GM12891 (cell line): ENCODE measurements around the gene IMPA2.
A peak's percentile ranks its signal among the peaks of the same experiment; 100 is the strongest.
"Not testable (repeated sequence)": the region's sequence is repeated elsewhere in the genome, so short reads cannot be mapped to it uniquely, and the experiment has no call there.

Source experiments
- DNase-seq: peaks from one replicate; pipeline ENCODE4 v3.0.0; 2011; ENCODE audit warnings: low spot score; ENCODE audit not compliant: insufficient read length
- FAIRE-seq: peaks from 2 replicates; lab custom pipeline; 2011; peaks lifted over from hg19 to GRCh38; lab: Jason Lieb, UNC
- PAX5 ChIP-seq: IDR thresholded peaks from 2 replicates; pipeline ENCODE4 v1.6.1; 2011; ENCODE audit warnings: low read length, moderate library complexity, mild to moderate bottlenecking; ENCODE audit not compliant: insufficient read depth, severe bottlenecking
- POLR2A ChIP-seq: IDR thresholded peaks from 2 replicates; pipeline ENCODE4 v1.6.1; 2011; ENCODE audit warnings: low read depth, low read length, control low read depth
- POLR2AphosphoS5 ChIP-seq: IDR thresholded peaks from 2 replicates; pipeline ENCODE4 v1.6.1; 2011; ENCODE audit warnings: low read depth, low read length, control low read depth
- POU2F2 ChIP-seq: IDR thresholded peaks from 2 replicates; pipeline ENCODE4 v1.6.1; 2011; ENCODE audit warnings: low read depth, mild to moderate bottlenecking, control low read depth, low read length, moderate library complexity
- SPI1 ChIP-seq: IDR thresholded peaks from 2 replicates; pipeline ENCODE4 v1.6.1; 2011; ENCODE audit warnings: low read depth, low read length, control low read depth
- TAF1 ChIP-seq: IDR thresholded peaks from 2 replicates; pipeline ENCODE4 v1.6.1; 2011; ENCODE audit warnings: low read depth, low read length, control low read depth

The IMPA2 gene

GRCh38 chr18:12032786-12033642 lies 51.7 kb downstream of the IMPA2 start:
- no peak for FAIRE-seq
- TF ChIP-seq PAX5 (no peak), SPI1 (no peak), POLR2AphosphoS5 (no peak), TAF1 (no peak), POLR2A (no peak), POU2F2 (no peak)
- no peak for DNase-seq

- TF ChIP-seq TAF1 (no peak), POU2F2 (no peak), SPI1 (no peak), POLR2A (no peak), POLR2AphosphoS5 (no peak), PAX5 (no peak)
- DNase-seq, result no peak
- FAIRE-seq, result no peak
Measured at GRCh38 chr18:12033643-12034025, 52.3 kb downstream of the IMPA2 start.

- TF ChIP-seq TAF1 (no peak), POU2F2 (no peak), SPI1 (no peak), POLR2AphosphoS5 (no peak), POLR2A (no peak), PAX5 (no peak)
- no peak for FAIRE-seq
- DNase-seq, result no peak
Measured at GRCh38 chr18:12034241-12035100, 53.2 kb downstream of the IMPA2 start.

GRCh38 chr18:12035481-12035880 lies 54.2 kb downstream of the IMPA2 start:
- DNase-seq (no peak), FAIRE-seq (no peak)
- TF ChIP-seq POU2F2, result no peak
- TF ChIP-seq SPI1, result no peak
- no peak for TF ChIP-seq POLR2AphosphoS5
- no peak for TF ChIP-seq PAX5
- TF ChIP-seq POLR2A, result no peak
- TF ChIP-seq TAF1, result no peak

- FAIRE-seq (no peak), DNase-seq (no peak)
- no peak for TF ChIP-seq TAF1
- TF ChIP-seq PAX5, result no peak
- TF ChIP-seq SPI1, result no peak
- TF ChIP-seq POLR2A, result no peak
- no peak for TF ChIP-seq POU2F2
- no peak for TF ChIP-seq POLR2AphosphoS5
Measured at GRCh38 chr18:12036201-12036751, 55.0 kb downstream of the IMPA2 start.

GRCh38 chr18:12038082-12038638 lies 56.9 kb downstream of the IMPA2 start:
- DNase-seq (no peak), FAIRE-seq (no peak)
- TF ChIP-seq POLR2AphosphoS5 (no peak), POU2F2 (no peak), POLR2A (no peak), PAX5 (no peak), SPI1 (no peak), TAF1 (no peak)

GRCh38 chr18:12038639-12039539 lies 57.6 kb downstream of the IMPA2 start:
- DNase-seq, result peak; percentile 81
- TF ChIP-seq POLR2A, result no peak
- peak; percentile 81 for FAIRE-seq

GRCh38 chr18:12039540-12039930 lies 58.2 kb downstream of the IMPA2 start:
- FAIRE-seq, DNase-seq: not testable (repeated sequence)
